Articular chondrocyte of knee joint (primary cell): ENCODE data around the gene AQP11. TPM values are rescaled to one million over a fixed set of nuclear protein-coding genes. Genes with fewer than 3 reads are reported as not detected.

Experiments
- small RNA-seq: library from RNA; depleted of rRNA; stranded (forward); fragments of <200 nt; gene quantifications from one replicate; pipeline ENCODE3, GENCODE V24; 2012
- total RNA-seq: library from RNA; depleted of rRNA; stranded (reverse); fragments of >200 nt; gene quantifications from 2 replicates; pipeline ENCODE4 v1.2.3, GENCODE V29; 2012

Gene AQP11
- total RNA-seq, result 0.78 and 1.2 TPM in 2 replicates

GRCh38 chr11:77589521-77590193, at the start of gene AQP11:
Gene AQP11, plus strand, starts transcription at chr11:77589953. Its CDS starts 40 bp downstream, at chr11:77589993.

DNA sequence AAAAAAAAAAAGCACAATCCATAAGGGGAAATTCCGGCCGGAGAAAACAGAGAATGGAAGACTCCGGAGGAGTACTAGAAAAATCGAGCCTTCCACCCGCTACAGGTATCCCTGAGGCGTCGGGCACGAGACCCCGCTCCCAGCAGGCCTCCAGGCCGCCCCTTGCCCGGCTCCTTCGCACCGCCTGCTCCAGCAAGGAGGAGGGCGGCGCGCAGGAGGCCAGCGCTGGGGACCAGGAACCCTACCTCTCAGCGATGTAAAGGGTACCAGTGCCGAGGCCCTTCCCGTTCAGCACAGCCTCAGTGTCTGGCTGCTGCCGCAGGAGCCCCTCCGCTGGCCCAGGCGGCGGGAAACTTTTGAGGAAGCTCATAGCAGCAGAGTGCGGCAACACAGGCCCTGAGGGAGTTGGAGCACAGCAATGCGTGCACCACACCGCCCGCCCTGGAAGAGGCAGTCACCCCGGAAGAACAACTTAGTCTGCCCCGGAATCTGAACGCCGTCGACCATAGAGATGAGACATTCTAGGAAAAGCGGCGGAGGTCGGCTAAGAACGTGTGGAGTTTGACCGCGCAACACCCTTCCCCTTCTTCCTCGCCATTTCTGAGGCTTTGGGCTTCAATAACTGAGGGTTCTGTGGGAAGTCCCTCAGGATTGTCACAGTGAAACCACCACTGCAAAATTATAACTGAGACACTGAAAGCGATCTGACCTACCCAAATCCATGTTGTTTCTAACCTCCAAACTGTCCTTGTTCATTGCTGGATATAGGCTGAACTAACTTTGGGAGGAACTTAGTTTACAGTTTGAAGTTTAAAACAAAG, 47.8 kb downstream of the AQP11 start, which contains the start of gene CLNS1A:
TSS of gene CLNS1A (minus strand) at position 450 of the 821 bp plus-strand sequence. CDS start at position 370, 80 bp downstream.

Small RNA genes lying within 50 kb of the gene (small RNA-seq; reads per million reads assigned to genes)
- not detected for gene RNU7-59P

Other genes with a start within 250 kb of the AQP11 start
- gene PAK1, start 115.9 kb upstream of the AQP11 start, total RNA-seq, result 29.3 and 35.1 TPM in 2 replicates
- gene CLNS1A, start 47.8 kb downstream of the AQP11 start, total RNA-seq, result 109 and 116 TPM in 2 replicates
- gene RSF1, start 230.8 kb downstream of the AQP11 start, total RNA-seq, result 38.6 and 41.4 TPM in 2 replicates
- gene AAMDC, start 231.2 kb downstream of the AQP11 start, total RNA-seq, result 18.2 and 20.0 TPM in 2 replicates